SK-N-SH (cell line): ENCODE results near the gene SYT7. TPM values are rescaled to one million over a fixed set of nuclear protein-coding genes. Genes with fewer than 3 reads are reported as not detected.
A peak's percentile ranks its signal among the peaks of the same experiment; 100 is the strongest.

Experiments used
- CTCF ChIA-PET: fragments of 300-600, 350-600 bp; formaldehyde crosslinking; extraction: SDS; loops from one replicate; lab custom pipeline; 2021; lab: Yijun Ruan, JAX
- POLR2A ChIA-PET: fragments of 350-600 bp; sonication (Branson Sonifier 250); formaldehyde crosslinking; extraction: SDS; loops from one replicate; lab custom pipeline; 2020; ENCODE audit warnings: antibody characterized with exemption, inconsistent platforms; lab: Yijun Ruan, JAX
- DNase-seq: peaks from one replicate; pipeline ENCODE4 v3.0.0; 2012
- H2AFZ ChIP-seq: fragments of 200-600 bp; sonication (generic); 2 replicates; pipeline ENCODE4 v1.8.1; 2016; ENCODE audit warnings: antibody characterized with exemption, mild to moderate bottlenecking, low read depth
- H3F3A ChIP-seq: fragments of 200-600 bp; sonication (generic); replicated peaks from 2 replicates; pipeline ENCODE3; 2016; ENCODE audit warnings: antibody characterized with exemption, mild to moderate bottlenecking; ENCODE audit not compliant: insufficient read depth
- H3K27ac ChIP-seq, 2 experiments: fragments of 200-500 bp in 1 of 2; fragments of 200-600 bp in 1 of 2; sonication (Bioruptor generic) in 1 of 2; sonication (generic), shearing (Covaris generic) in 1 of 2; 2 replicates each; pipeline versions ENCODE4 v1.5.1 to v1.6.1; 2014 to 2016; ENCODE audit warnings: low read depth in 2 of 2, inconsistent platforms in 1 of 2, low read length in 1 of 2, mild to moderate bottlenecking in 1 of 2, mixed read lengths in 1 of 2
- H3K27me3 ChIP-seq: fragments of 200-600 bp; sonication (generic), shearing (Covaris generic); 2 replicates; pipeline ENCODE4 v1.6.1; 2016; ENCODE audit warnings: mixed run types; ENCODE audit not compliant: insufficient read depth
- H3K36me3 ChIP-seq, 2 experiments: fragments of 200-500 bp in 1 of 2; fragments of 200-600 bp in 1 of 2; sonication (Bioruptor generic) in 1 of 2; sonication (generic) in 1 of 2; replicated peaks in 1 of 2; 2 replicates each; pipeline versions ENCODE3 to v1.5.1; 2014 to 2016; ENCODE audit warnings: low read length in 1 of 2, mild to moderate bottlenecking in 1 of 2; ENCODE audit not compliant: insufficient read depth in 2 of 2, control insufficient read depth in 1 of 2
- H3K4me1 ChIP-seq, 2 experiments: fragments of 200-500 bp in 1 of 2; fragments of 200-600 bp in 1 of 2; sonication (Bioruptor generic) in 1 of 2; sonication (generic), shearing (Covaris generic) in 1 of 2; 2 replicates each; pipeline versions ENCODE4 v1.5.1 to v1.6.1; 2014 to 2016; ENCODE audit warnings: low read depth in 1 of 2, low read length in 1 of 2, mixed run types in 1 of 2; ENCODE audit not compliant: insufficient read depth in 2 of 2, control insufficient read depth in 1 of 2
- H3K4me2 ChIP-seq: fragments of 200-600 bp; sonication (generic), shearing (Covaris generic); 2 replicates; pipeline ENCODE4 v1.6.1; 2017; ENCODE audit warnings: mixed run types
- H3K4me3 ChIP-seq, 2 experiments: fragments of 200-500 bp in 1 of 2; fragments of 200-600 bp in 1 of 2; sonication (Bioruptor generic) in 1 of 2; sonication (generic), shearing (Covaris generic) in 1 of 2; 2 replicates each; pipeline versions ENCODE4 v1.5.1 to v1.8.1; 2014 to 2016; ENCODE audit warnings: low read depth in 2 of 2, inconsistent platforms in 1 of 2, low read length in 1 of 2, mild to moderate bottlenecking in 1 of 2, mixed read lengths in 1 of 2, moderate library complexity in 1 of 2
- H3K79me2 ChIP-seq: fragments of 200-600 bp; sonication (generic); 2 replicates; pipeline ENCODE4 v1.8.1; 2017; ENCODE audit warnings: mild to moderate bottlenecking; ENCODE audit not compliant: insufficient read depth
- H3K9ac ChIP-seq: fragments of 200-600 bp; sonication (generic); 2 replicates; pipeline ENCODE4 v1.6.1; 2017; ENCODE audit warnings: mixed run types
- H3K9me2 ChIP-seq: fragments of 200-600 bp; sonication (generic); 2 replicates; pipeline ENCODE4 v1.6.1; 2017; ENCODE audit warnings: mixed run types
- H3K9me3 ChIP-seq: fragments of 200-600 bp; sonication (generic); 2 replicates; pipeline ENCODE4 v1.6.1; 2017; ENCODE audit warnings: mixed run types, mild to moderate bottlenecking, moderate library complexity
- H4K20me1 ChIP-seq: fragments of 200-600 bp; sonication (generic); 2 replicates; pipeline ENCODE4 v1.6.1; 2017; ENCODE audit warnings: mild to moderate bottlenecking, mixed run types; ENCODE audit not compliant: insufficient read depth
- CTCF ChIP-seq: fragments of 200-600 bp; sonication (generic); IDR thresholded peaks from 2 replicates; pipeline ENCODE4 v1.6.1; 2017; ENCODE audit warnings: antibody characterized with exemption, mild to moderate bottlenecking, moderate library complexity
- EZH2phosphoT487 ChIP-seq: fragments of 200-600 bp; sonication (generic); IDR thresholded peaks from 2 replicates; pipeline ENCODE4 v1.6.1; 2017; ENCODE audit warnings: low read depth, mixed run types, mild to moderate bottlenecking, antibody characterized with exemption, moderate library complexity, borderline replicate concordance
- FOXM1 ChIP-seq: IDR thresholded peaks from 2 replicates; pipeline ENCODE4 v1.4.0; 2012; ENCODE audit warnings: low read depth, mild to moderate bottlenecking
- GABPA ChIP-seq: IDR thresholded peaks from 2 replicates; pipeline ENCODE4 v1.4.0; 2012; ENCODE audit warnings: low read depth, mild to moderate bottlenecking
- GATA2 ChIP-seq: sonication (generic); formaldehyde crosslinking; IDR thresholded peaks from 2 replicates; pipeline ENCODE4 v1.5.0; 2020; ENCODE audit warnings: mild to moderate bottlenecking, missing genetic modification reagents
- JUND ChIP-seq: IDR thresholded peaks from 2 replicates; pipeline ENCODE4 v1.4.0; 2012
- RCOR1 ChIP-seq: fragments of 150-350 bp; IDR thresholded peaks from 2 replicates; pipeline ENCODE4 v1.6.1; 2017; ENCODE audit warnings: antibody characterized with exemption, low read length
- REST ChIP-seq: IDR thresholded peaks from 2 replicates; pipeline ENCODE4 v1.6.1; 2012; ENCODE audit warnings: mild to moderate bottlenecking, low read depth, low read length, moderate library complexity
- RXRA ChIP-seq: IDR thresholded peaks from 2 replicates; pipeline ENCODE4 v1.4.0; 2012; ENCODE audit warnings: low read depth, mild to moderate bottlenecking, borderline replicate concordance
- SMC3 ChIP-seq: IDR thresholded peaks from 2 replicates; pipeline ENCODE4 v1.6.1; 2012; ENCODE audit warnings: low read depth, low read length, improper control_type of control experiment
- TCF12 ChIP-seq: IDR thresholded peaks from 2 replicates; pipeline ENCODE4 v1.4.0; 2012
- USF2 ChIP-seq: fragments of 150-350 bp; IDR thresholded peaks from 2 replicates; pipeline ENCODE4 v1.6.1; 2017; ENCODE audit warnings: antibody characterized with exemption, low read length, low read depth, borderline replicate concordance
- WGBS: methylation state at CpG from one replicate; pipeline ENCODE4 v1.1.6; 2017; ENCODE audit warnings: low lambda C conversion rate; 5-methylcytosine and 5-hydroxymethylcytosine counted together
- polyA plus RNA-seq, 3 experiments: library from polyadenylated mRNA; depleted of rRNA; stranded (reverse); fragments of >200 nt; gene quantifications; 2 replicates each; pipeline ENCODE4 v1.2.3, GENCODE V29; 2012

Gene SYT7
- polyA plus RNA-seq, 1 of the 3 experiments (the other 2 are of a cell fraction), result 1.1 TPM

- Histone ChIP-seq H3K9me3 (no peaks in the 10 kb centered on the region), H3F3A (no peaks in the 10 kb centered on the region), H3K27ac (no peak overlapping the region), H3K27me3 (peaks cover 24% of the 10 kb centered on the region), H3K36me3 (no peaks in the 10 kb centered on the region), H3K9ac (no peak overlapping the region), H2AFZ (no peak overlapping the region), H4K20me1 (no peaks in the 10 kb centered on the region), H3K4me1 (peaks cover 0 to 2% of the 10 kb centered on the region in 2 experiments; a peak in 1 of 4 replicates), H3K4me2 (no peak overlapping the region), H3K79me2 (no peaks in the 10 kb centered on the region), H3K9me2 (no peaks in the 10 kb centered on the region), H3K4me3 (no peak overlapping the region)
- POLR2A ChIA-PET, result interaction anchor here (0.6 kb wide), 1 partner anchor 449 kb away, joined by 5 read pairs; no protein-coding TSS in a partner anchor
- no peak for TF ChIP-seq RXRA
- TF ChIP-seq CTCF, result no peak
- TF ChIP-seq FOXM1, result no peak
- TF ChIP-seq EZH2phosphoT487, result no peak
- TF ChIP-seq JUND, result no peak
- TF ChIP-seq REST, result no peak
- TF ChIP-seq GATA2 (CRISPR knock-in tag), result no peak
- TF ChIP-seq RCOR1, result no peak
- WGBS, result 38% methylated on average over 21 of the region's 30 CpGs
- CTCF ChIA-PET, result interaction anchor here (0.9 to 3.8 kb wide), 8 partner anchors 7 to 110 kb away, joined by 3 to 16 read pairs (median 4); partner anchors contain the start of genes LRRC10B and SYT7
- peak; percentile 69 for DNase-seq
Observed at GRCh38 chr11:61587951-61588727, 7.3 kb upstream of the SYT7 start.

- CTCF ChIA-PET, result interaction anchor here (1.0 to 1.7 kb wide), 6 partner anchors 8 to 110 kb away, joined by 3 to 10 read pairs (median 4); no protein-coding TSS in a partner anchor
Observed at GRCh38 chr11:61587541-61587941, 6.7 kb upstream of the SYT7 start.

More at GRCh38 chr11:61587541-61587941, 6.7 kb upstream of the SYT7 start:
- no peak overlapping the region for H2AFZ ChIP-seq
- POLR2A ChIA-PET, result no interaction called here
- 72% methylated on average over 23 of the region's 41 CpGs for WGBS
- no peaks in the 10 kb centered on the region for H3F3A ChIP-seq
- no peak overlapping the region for H3K4me3 ChIP-seq
- H3K9me3 ChIP-seq, result no peaks in the 10 kb centered on the region
- no peak overlapping the region for H3K4me2 ChIP-seq
- H3K27ac ChIP-seq, result no peak overlapping the region
- H4K20me1 ChIP-seq, result no peaks in the 10 kb centered on the region
- no peak overlapping the region for H3K9ac ChIP-seq
- DNase-seq, result no peak
- H3K4me1 ChIP-seq, result peaks cover 0 to 2% of the 10 kb centered on the region in 2 experiments; a peak in 1 of 4 replicates
- no peak for TF ChIP-seq USF2
- no peak for TF ChIP-seq RCOR1
- no peak for TF ChIP-seq TCF12
- TF ChIP-seq GABPA, result no peak
- TF ChIP-seq SMC3, result no peak
- H3K9me2 ChIP-seq, result no peaks in the 10 kb centered on the region
- H3K27me3 ChIP-seq, result peaks cover 26% of the 10 kb centered on the region
- H3K79me2 ChIP-seq, result no peaks in the 10 kb centered on the region
- no peaks in the 10 kb centered on the region for H3K36me3 ChIP-seq
